Suprapubic skin (tissue), 4 donors: Measurements from ENCODE around the gene IRF7.

ENCODE experiments used
- POLR2A ChIP-seq, 2 donors: fragments of 450-650 bp; IDR thresholded peaks; one replicate each; pipeline ENCODE4 v1.6.1; 2017; ENCODE audit warnings: antibody characterized with exemption in 2 of 2, mild to moderate bottlenecking in 2 of 2, moderate library complexity in 2 of 2
- POLR2AphosphoS5 ChIP-seq, 3 donors: sonication (generic); formaldehyde crosslinking; IDR thresholded peaks; one replicate each; pipeline ENCODE4 v1.6.1; 2017; ENCODE audit warnings: antibody characterized with exemption in 3 of 3

DNA sequence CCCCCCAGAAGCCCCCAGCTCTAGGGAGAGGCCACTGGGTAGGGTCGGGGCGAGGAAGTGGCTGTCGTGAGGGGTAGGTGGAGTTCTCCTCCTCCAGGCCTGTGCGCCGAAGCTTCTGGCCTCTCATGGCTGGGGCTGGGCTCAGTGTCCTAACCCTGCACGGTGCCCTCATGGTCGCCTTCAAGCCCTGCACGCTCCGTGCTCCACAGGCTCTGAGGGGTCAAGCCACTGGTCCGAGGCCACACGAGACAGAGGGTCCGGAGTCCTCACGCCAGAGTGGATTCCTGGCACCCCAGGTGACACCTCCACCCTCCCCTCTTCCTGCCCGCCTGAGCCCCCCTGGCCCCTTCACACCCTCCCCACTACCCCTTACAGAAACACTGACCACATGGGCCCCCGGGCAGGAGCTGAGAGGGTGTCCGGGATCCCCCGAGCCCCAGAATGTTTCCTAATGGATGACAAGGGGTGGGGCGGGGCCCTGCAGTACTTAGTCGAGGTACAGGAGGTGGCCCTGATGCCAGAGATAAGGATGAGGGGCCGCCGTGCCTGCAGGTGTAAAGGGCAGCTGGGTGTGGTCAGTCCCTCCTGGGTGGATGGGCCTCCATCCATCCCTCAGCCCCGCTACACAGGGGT, 10.0 kb upstream of the IRF7 start:
- TF ChIP-seq POLR2AphosphoS5 (IDR thresholded peaks at IDR 0.05) (no peak), POLR2A (IDR thresholded peaks at IDR 0.05) (no peak)
